Activated CD4-positive, alpha-beta T cell treated with anti-CD3 and anti-CD28 coated beads, Interleukin-2, Interleukin-4, amounts not matched to agents 100 ng/mL and 50 ng/mL, durations not matched to agents 16 hours and 8 hours (primary cell): ENCODE data around the gene SP5.
"Not testable (repeated sequence)": the region's sequence is repeated elsewhere in the genome, so short reads cannot be mapped to it uniquely, and the experiment has no call there.

Experiments used
- DNase-seq: peaks from one replicate; pipeline ENCODE4 v3.0.0-alpha.2; 2020; ENCODE audit warnings: low spot score

SP5 gene

GRCh38 chr2:170739048-170739447, 23.9 kb downstream of the SP5 start:
- no peak for DNase-seq

GRCh38 chr2:170739507-170740046, 24.4 kb downstream of the SP5 start:
- no peak for DNase-seq

- no peak for DNase-seq
These were observed 25.5 kb downstream of the SP5 start for GRCh38 chr2:170740660-170741059.

- DNase-seq: no peak
These were observed 26.9 kb downstream of the SP5 start for GRCh38 chr2:170742000-170742399.

- DNase-seq: no peak
These were observed 27.9 kb downstream of the SP5 start for GRCh38 chr2:170742896-170743529.

- DNase-seq: no peak
These were observed 28.5 kb downstream of the SP5 start for GRCh38 chr2:170743530-170744239.

GRCh38 chr2:170744248-170745002, 29.3 kb downstream of the SP5 start:
- DNase-seq: no peak

- DNase-seq: no peak
These were observed 30.2 kb downstream of the SP5 start for GRCh38 chr2:170745305-170745704.

- no peak for DNase-seq
These were observed 32.8 kb downstream of the SP5 start for GRCh38 chr2:170747921-170748320.

- DNase-seq: not testable (repeated sequence)
These were observed 36.4 kb downstream of the SP5 start for GRCh38 chr2:170751555-170751954.

- DNase-seq: no peak
These were observed 46.4 kb downstream of the SP5 start for GRCh38 chr2:170761572-170761971.

- DNase-seq: no peak
These were observed 47.6 kb downstream of the SP5 start for GRCh38 chr2:170762760-170763159.

GRCh38 chr2:170763232-170763631, 48.1 kb downstream of the SP5 start:
- DNase-seq: no peak

- DNase-seq: no peak
These were observed 49.7 kb downstream of the SP5 start for GRCh38 chr2:170764880-170765261.

- no peak for DNase-seq
These were observed 51.6 kb downstream of the SP5 start for GRCh38 chr2:170766693-170767092.
